Ovary (tissue), 9 donors: Measurements from ENCODE around the gene SLC10A3. TPM values are rescaled to one million over a fixed set of nuclear protein-coding genes. Genes with fewer than 3 reads are reported as not detected.

Experiments used
- DNase-seq, 5 donors: peaks; one replicate each; pipeline ENCODE4 v3.0.0-alpha.2; 2019 to 2020
- H3K27ac ChIP-seq, 2 donors: fragments of 200-600 bp; one replicate each; pipeline versions ENCODE4 v1.5.1 to v1.8.0; 2019 to 2022
- H3K27me3 ChIP-seq: fragments of 200-600 bp; one replicate; pipeline ENCODE4 v1.8.0; 2022
- H3K36me3 ChIP-seq: fragments of 200-600 bp; sonication (generic); one replicate; pipeline ENCODE4 v1.5.1; 2019
- H3K4me1 ChIP-seq: one replicate; pipeline ENCODE4 v1.8.1; 2013; ENCODE audit warnings: mild to moderate bottlenecking, moderate library complexity; ENCODE audit not compliant: insufficient read depth
- H3K4me3 ChIP-seq: fragments of 200-600 bp; sonication (generic); one replicate; pipeline ENCODE4 v1.5.1; 2017
- H3K9me3 ChIP-seq, 2 donors: fragments of 200-600 bp in 1 of 2; sonication (generic) in 1 of 2; one replicate each; pipeline versions ENCODE4 v1.5.1 to v1.8.1; 2013 to 2019; ENCODE audit warnings: mild to moderate bottlenecking in 1 of 2, moderate library complexity in 1 of 2
- EP300 ChIP-seq: sonication (generic); formaldehyde crosslinking; IDR thresholded peaks from one replicate; pipeline ENCODE4 v1.6.1; 2017; ENCODE audit warnings: antibody characterized with exemption
- POLR2A ChIP-seq: fragments of 450-650 bp; IDR thresholded peaks from one replicate; pipeline ENCODE4 v1.6.1; 2017; ENCODE audit warnings: antibody characterized with exemption, mild to moderate bottlenecking, moderate library complexity
- WGBS, 3 donors: extraction: QIAGEN DNeasy Blood & Tissue Kit in 1 of 3; methylation state at CpG; one replicate each; pipeline versions ENCODE4 v1.1.5 to v1.1.7; 2013 to 2017; 5-methylcytosine and 5-hydroxymethylcytosine counted together
- intact Hi-C, 4 donors: fragments of 100-400 bp; cut with DNase I; formaldehyde crosslinking; loops; one replicate each; pipeline versions ENCODE4 v1.11.0 to v1.15.1; 2022 to 2023
- polyA plus RNA-seq, 2 donors: library from polyadenylated mRNA; stranded (reverse); fragments of 200-250 nt in 1 of 2; fragments of 350-450 nt in 1 of 2; fragmentation: Illumina TruSeq in 1 of 2; extraction: RNeasy Lipid Tissue Mini Kit (QIAGEN cat#74804) in 1 of 2; gene quantifications; one replicate each; pipeline ENCODE4 v1.2.3, GENCODE V29; 2013 to 2014
- total RNA-seq, 7 donors: library from RNA; depleted of rRNA in 2 of 7; stranded (reverse); fragments of >200 nt in 2 of 7; fragmentation: NEBNext Ultra II Directional in 3 of 7; extraction: Animal tissue kit (Norgen Biotek cat#: 25700) in 3 of 7; gene quantifications; one replicate each; pipeline versions ENCODE4 v1.1.0 to v1.2.4, GENCODE V29; 2016 to 2023
- TF ChIP-seq, protein P1 (sequence below), 3 donors: fragments of 450-650 bp in 2 of 3; fragments of 200-600 bp in 1 of 3; IDR thresholded peaks; one replicate each; pipeline versions ENCODE4 v1.5.1 to v1.8.0; 2016 to 2022; ENCODE audit warnings: antibody characterized with exemption in 3 of 3, mild to moderate bottlenecking in 1 of 3
- donor health status: DM: no; HTN: no; CAD: no; lungs with moderate emphysema.
- donor health status: DM: no; HTN: no; CAD: no.
- donor health status: Bipolar disorder and iron deficiency.
- donor health status: DM: yes; HTN: yes; CAD: no.
- donor health status: DM: no; HTN: no; CAD: no.
- donor health status: DM: yes; HTN: yes; CAD: no.

The SLC10A3 gene
- total and polyA plus RNA-seq, 9 donors, result 5.5 to 49.8 (median 37.6) TPM

GRCh38 chrX:154470914-154471568 lies 19.4 kb downstream of the SLC10A3 start:
- no peak overlapping the region for H3K27ac ChIP-seq
- no peaks in the 10 kb centered on the region for H3K27me3 ChIP-seq
- no peaks in the 10 kb centered on the region for H3K9me3 ChIP-seq
- intact Hi-C loops, result no loop called here
- no peak overlapping the region for H3K4me3 ChIP-seq
- no peak for TF ChIP-seq EP300
- TF ChIP-seq, protein P1, sequence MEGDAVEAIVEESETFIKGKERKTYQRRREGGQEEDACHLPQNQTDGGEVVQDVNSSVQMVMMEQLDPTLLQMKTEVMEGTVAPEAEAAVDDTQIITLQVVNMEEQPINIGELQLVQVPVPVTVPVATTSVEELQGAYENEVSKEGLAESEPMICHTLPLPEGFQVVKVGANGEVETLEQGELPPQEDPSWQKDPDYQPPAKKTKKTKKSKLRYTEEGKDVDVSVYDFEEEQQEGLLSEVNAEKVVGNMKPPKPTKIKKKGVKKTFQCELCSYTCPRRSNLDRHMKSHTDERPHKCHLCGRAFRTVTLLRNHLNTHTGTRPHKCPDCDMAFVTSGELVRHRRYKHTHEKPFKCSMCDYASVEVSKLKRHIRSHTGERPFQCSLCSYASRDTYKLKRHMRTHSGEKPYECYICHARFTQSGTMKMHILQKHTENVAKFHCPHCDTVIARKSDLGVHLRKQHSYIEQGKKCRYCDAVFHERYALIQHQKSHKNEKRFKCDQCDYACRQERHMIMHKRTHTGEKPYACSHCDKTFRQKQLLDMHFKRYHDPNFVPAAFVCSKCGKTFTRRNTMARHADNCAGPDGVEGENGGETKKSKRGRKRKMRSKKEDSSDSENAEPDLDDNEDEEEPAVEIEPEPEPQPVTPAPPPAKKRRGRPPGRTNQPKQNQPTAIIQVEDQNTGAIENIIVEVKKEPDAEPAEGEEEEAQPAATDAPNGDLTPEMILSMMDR (IDR thresholded peaks at IDR 0.05), result no peak
- no peak for TF ChIP-seq POLR2A
- no peaks in the 10 kb centered on the region for H3K4me1 ChIP-seq
- H3K36me3 ChIP-seq, result no peaks in the 10 kb centered on the region
- WGBS, 3 donors, result 83 to 91% (median 85%) methylated on average over 23 of the region's 23 CpGs
- no peak for DNase-seq

DNA sequence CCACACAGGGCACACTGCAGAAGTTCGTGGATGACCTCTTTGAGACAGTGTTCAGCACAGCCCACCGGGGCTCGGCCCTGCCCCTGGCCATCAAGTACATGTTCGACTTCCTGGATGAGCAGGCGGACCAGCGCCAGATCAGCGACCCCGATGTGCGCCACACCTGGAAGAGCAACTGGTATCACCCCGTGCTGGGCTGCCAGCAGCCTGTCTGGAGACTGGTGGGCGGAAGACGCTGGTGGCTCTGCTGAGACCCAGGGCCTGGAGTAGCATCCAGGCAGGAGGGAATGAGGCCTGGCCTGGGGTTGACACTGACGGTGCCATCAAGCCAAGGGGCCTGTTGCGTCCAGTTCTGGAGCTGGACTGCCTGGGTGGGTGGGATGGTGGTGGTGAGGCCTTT lies 20.0 kb downstream of the SLC10A3 start:
- WGBS, 3 donors, result 88 to 90% (median 89%) methylated on average over 14 of the region's 14 CpGs
- H3K36me3 ChIP-seq, result no peaks in the 10 kb centered on the region
- no peaks in the 10 kb centered on the region for H3K4me1 ChIP-seq
- H3K4me3 ChIP-seq, result no peak overlapping the region
- DNase-seq, result no peak
- H3K9me3 ChIP-seq, result no peaks in the 10 kb centered on the region
- TF ChIP-seq POLR2A (no peak), EP300 (no peak)
- TF ChIP-seq, protein P1 (IDR thresholded peaks at IDR 0.05), result no peak
- no peaks in the 10 kb centered on the region for H3K27me3 ChIP-seq
- no peak overlapping the region for H3K27ac ChIP-seq
- intact Hi-C loops, result no loop called here

- intact Hi-C loops, result no loop called here
- no peak for DNase-seq
- WGBS, 3 donors, result 86 to 90% (median 88%) methylated on average over 18 of the region's 18 CpGs
- no peaks in the 10 kb centered on the region for H3K27me3 ChIP-seq
- H3K36me3 ChIP-seq, result no peaks in the 10 kb centered on the region
- TF ChIP-seq POLR2A (no peak), EP300 (no peak)
- TF ChIP-seq, protein P1 (IDR thresholded peaks at IDR 0.05), result no peak
- no peaks in the 10 kb centered on the region for H3K9me3 ChIP-seq
- no peak overlapping the region for H3K27ac ChIP-seq
- H3K4me3 ChIP-seq, result no peak overlapping the region
- no peaks in the 10 kb centered on the region for H3K4me1 ChIP-seq
Observed at GRCh38 chrX:154469880-154470279, 20.5 kb downstream of the SLC10A3 start.

DNA sequence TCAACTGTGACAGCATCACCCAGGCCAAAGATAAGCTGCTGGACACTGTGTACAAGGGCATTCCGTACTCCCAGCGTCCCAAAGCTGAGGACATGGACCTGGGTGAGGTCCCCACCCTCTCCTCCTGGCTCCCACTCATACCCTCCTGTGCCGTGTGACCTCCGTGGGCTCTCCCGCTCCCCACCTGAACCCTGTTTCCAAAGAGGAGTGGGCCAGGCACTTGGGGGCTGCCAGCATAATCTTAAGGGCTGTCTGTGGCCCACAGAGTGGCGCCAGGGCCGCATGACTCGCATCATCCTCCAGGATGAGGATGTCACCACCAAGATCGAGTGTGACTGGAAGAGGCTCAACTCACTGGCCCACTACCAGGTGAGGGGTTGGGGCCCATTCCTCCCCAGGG lies 21.3 kb downstream of the SLC10A3 start:
- no peak overlapping the region for H3K27ac ChIP-seq
- no peaks in the 10 kb centered on the region for H3K9me3 ChIP-seq
- 83 to 88% (median 83%) methylated on average over 9 of the region's 9 CpGs for WGBS, 3 donors
- H3K36me3 ChIP-seq, result no peaks in the 10 kb centered on the region
- TF ChIP-seq POLR2A (no peak), EP300 (no peak)
- TF ChIP-seq, protein P1 (IDR thresholded peaks at IDR 0.05), result no peak
- H3K4me3 ChIP-seq, result no peak overlapping the region
- intact Hi-C loops, result no loop called here
- no peaks in the 10 kb centered on the region for H3K4me1 ChIP-seq
- no peak for DNase-seq
- H3K27me3 ChIP-seq, result no peaks in the 10 kb centered on the region
